Glutamatergic neuron (in vitro differentiated cells): ENCODE measurements around the gene CCL22. TPM values are rescaled to one million over a fixed set of nuclear protein-coding genes. Genes with fewer than 3 reads are reported as not detected.

Source experiments
- DNase-seq: peaks from one replicate; pipeline ENCODE4 v3.0.0; 2022
- H3K27ac Mint-ChIP-seq: one replicate; pipeline ENCODE4 v1.8.0; 2020; ENCODE audit warnings: mild to moderate bottlenecking, mixed read lengths, inconsistent platforms; ENCODE audit not compliant: unreplicated experiment
- H3K27me3 Mint-ChIP-seq: one replicate; pipeline ENCODE4 v1.8.0; 2020; ENCODE audit warnings: mild to moderate bottlenecking, moderate library complexity, mixed read lengths, inconsistent platforms; ENCODE audit not compliant: unreplicated experiment
- H3K36me3 Mint-ChIP-seq: one replicate; pipeline ENCODE4 v1.8.0; 2020; ENCODE audit warnings: mild to moderate bottlenecking, mixed read lengths, inconsistent platforms; ENCODE audit not compliant: unreplicated experiment
- H3K4me1 Mint-ChIP-seq: one replicate; pipeline ENCODE4 v1.8.0; 2020; ENCODE audit warnings: mild to moderate bottlenecking, low read depth, mixed read lengths, inconsistent platforms; ENCODE audit not compliant: unreplicated experiment
- H3K4me3 Mint-ChIP-seq: one replicate; pipeline ENCODE4 v1.8.0; 2020; ENCODE audit warnings: mild to moderate bottlenecking, mixed read lengths, inconsistent platforms; ENCODE audit not compliant: unreplicated experiment
- H3K9me3 Mint-ChIP-seq: one replicate; pipeline ENCODE4 v1.8.0; 2020; ENCODE audit warnings: mild to moderate bottlenecking, moderate library complexity, mixed read lengths, inconsistent platforms; ENCODE audit not compliant: unreplicated experiment
- total RNA-seq: library from RNA; stranded (reverse); fragmentation: NEBNext Ultra II Directional; extraction: Animal tissue kit (Norgen Biotek cat#: 25700); gene quantifications from one replicate; pipeline ENCODE4 v1.2.1, GENCODE V29; 2021; ENCODE audit not compliant: unreplicated experiment
- TF ChIP-seq, protein P1 (sequence below): fragments of 200-600 bp; sonication (generic); IDR thresholded peaks from one replicate; pipeline ENCODE4 v1.5.0; 2021; ENCODE audit not compliant: partially characterized antibody, unreplicated experiment

The CCL22 gene
- total RNA-seq, 1 donor from 2014 or later, result not detected

DNA sequence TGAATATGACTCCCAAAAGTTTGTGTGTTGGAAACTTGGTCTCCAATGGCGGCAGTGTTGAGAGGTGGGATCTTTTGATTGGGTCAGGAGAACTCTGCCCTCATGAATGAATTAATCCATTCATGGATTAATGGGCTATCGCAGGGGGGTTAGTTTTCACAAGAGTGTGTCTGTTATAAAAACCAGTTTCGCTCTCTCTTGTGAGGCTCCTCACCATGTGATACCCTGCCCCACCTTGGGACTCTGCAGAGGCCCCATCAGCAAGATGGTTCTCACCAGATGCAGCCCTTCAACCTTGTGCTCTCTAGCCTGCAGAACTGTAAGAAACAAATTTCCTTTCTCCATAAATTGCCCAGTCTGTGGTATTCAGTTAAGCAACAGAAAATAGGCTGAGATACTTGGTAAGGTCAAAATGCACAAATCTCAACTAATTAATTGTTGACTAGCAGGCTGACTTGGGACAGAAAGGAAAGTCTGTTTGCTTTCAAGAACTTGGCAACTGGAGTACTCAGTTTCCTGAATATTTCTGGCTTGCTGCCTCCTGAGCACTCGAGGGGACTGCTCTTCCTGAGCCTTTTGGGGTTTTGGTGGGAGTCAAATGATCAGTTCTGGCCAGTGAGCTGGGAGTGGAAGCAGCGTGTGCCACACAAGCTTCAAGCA, 32.2 kb downstream of the CCL22 start:
- TF ChIP-seq, protein P1, sequence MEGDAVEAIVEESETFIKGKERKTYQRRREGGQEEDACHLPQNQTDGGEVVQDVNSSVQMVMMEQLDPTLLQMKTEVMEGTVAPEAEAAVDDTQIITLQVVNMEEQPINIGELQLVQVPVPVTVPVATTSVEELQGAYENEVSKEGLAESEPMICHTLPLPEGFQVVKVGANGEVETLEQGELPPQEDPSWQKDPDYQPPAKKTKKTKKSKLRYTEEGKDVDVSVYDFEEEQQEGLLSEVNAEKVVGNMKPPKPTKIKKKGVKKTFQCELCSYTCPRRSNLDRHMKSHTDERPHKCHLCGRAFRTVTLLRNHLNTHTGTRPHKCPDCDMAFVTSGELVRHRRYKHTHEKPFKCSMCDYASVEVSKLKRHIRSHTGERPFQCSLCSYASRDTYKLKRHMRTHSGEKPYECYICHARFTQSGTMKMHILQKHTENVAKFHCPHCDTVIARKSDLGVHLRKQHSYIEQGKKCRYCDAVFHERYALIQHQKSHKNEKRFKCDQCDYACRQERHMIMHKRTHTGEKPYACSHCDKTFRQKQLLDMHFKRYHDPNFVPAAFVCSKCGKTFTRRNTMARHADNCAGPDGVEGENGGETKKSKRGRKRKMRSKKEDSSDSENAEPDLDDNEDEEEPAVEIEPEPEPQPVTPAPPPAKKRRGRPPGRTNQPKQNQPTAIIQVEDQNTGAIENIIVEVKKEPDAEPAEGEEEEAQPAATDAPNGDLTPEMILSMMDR, result no peak
- no peaks in the 10 kb centered on the region for H3K36me3 Mint-ChIP-seq
- H3K4me1 Mint-ChIP-seq, result no peaks in the 10 kb centered on the region
- H3K9me3 Mint-ChIP-seq, result peaks cover 5% of the 10 kb centered on the region
- no peak overlapping the region for H3K4me3 Mint-ChIP-seq
- H3K27me3 Mint-ChIP-seq, result no peaks in the 10 kb centered on the region
- no peak for DNase-seq
- no peak overlapping the region for H3K27ac Mint-ChIP-seq

DNA sequence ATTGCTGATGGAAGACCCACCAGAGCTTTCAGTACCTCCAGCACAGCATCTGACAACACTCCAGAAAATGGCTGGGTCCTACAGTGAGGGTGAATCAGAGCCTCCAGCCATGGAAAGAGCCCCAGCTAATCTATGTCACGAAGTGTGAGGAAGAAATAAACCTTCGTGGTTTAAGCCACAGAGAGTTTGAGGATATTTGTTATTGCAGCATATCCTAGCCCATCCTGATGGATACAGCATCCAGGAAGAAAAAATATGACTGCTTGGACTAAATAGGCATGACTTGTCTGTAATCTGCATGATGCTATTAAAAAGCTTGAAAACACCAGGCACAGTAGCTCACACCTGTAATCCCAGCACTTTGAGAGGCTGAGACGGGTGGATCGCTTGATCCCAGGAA, 32.7 kb downstream of the CCL22 start:
- H3K27me3 Mint-ChIP-seq, result no peaks in the 10 kb centered on the region
- H3K36me3 Mint-ChIP-seq, result no peaks in the 10 kb centered on the region
- H3K4me3 Mint-ChIP-seq, result no peak overlapping the region
- H3K4me1 Mint-ChIP-seq, result no peaks in the 10 kb centered on the region
- TF ChIP-seq, protein P1, result no peak
- H3K27ac Mint-ChIP-seq, result no peak overlapping the region
- peaks cover 5% of the 10 kb centered on the region for H3K9me3 Mint-ChIP-seq
- no peak for DNase-seq

DNA sequence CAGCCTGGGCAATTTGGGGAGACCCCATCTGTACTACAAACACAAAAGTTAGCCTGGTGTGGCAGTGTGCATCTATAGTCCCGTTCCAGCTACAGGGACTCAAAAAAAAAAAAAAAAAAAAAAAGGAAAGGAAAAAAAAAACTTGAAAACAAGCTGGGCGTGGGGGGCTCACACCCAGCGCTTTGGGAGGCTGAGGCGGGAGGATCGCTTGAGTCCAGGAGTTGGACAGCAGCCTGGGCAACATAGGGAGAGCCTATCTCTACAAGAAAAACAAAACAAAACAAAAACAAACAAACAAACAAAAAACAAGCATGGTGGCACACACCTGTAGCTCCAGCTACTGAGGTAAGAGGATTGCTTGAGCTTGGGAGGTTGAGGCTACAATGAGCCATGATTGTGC, 33.1 kb downstream of the CCL22 start:
- Mint-ChIP-seq H3K36me3 (no peaks in the 10 kb centered on the region), H3K27me3 (no peaks in the 10 kb centered on the region), H3K4me3 (no peak overlapping the region), H3K4me1 (no peaks in the 10 kb centered on the region), H3K27ac (no peak overlapping the region), H3K9me3 (peaks cover 5% of the 10 kb centered on the region)
- DNase-seq, result no peak
- TF ChIP-seq, protein P1, result no peak

DNA sequence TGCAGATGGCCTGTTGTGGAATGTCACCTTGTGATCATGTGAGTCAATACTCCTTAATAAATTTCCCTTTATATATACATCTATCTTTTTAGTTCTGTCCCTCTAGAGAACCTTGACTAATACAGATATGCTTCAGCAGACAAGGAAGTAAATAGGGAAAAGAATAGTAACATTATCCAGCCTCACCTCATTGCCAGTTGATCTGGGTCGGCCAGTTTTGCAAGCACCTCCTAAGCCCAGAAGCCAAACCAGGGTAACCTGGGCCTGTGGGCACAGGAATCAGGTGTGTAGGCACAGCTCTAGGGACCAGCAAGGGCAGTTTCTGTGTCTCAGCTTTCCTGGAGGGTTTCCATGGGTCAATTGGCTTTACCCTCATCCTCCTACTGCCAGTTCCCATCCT, 34.1 kb downstream of the CCL22 start:
- no peak overlapping the region for H3K27ac Mint-ChIP-seq
- no peaks in the 10 kb centered on the region for H3K36me3 Mint-ChIP-seq
- no peaks in the 10 kb centered on the region for H3K4me1 Mint-ChIP-seq

DNA sequence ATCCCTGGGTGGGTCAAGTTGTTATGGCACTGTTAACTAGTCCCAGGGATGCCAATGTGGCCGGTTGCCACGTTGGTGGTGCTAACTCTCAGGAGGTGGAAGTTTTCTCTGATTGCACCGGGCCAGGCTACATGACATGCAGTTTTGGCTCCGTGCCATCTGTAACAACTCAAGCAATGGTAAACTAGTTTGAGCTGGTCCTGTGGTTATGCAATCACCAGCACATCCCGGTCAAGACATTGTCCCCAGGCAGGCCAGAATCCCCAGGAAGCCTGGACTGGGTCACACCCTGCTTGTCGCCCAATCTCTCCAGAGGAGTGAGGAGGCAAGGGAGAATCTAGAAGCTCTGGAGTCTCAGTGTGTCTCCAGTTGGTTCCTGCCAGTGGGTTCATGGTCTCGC, 35.9 kb downstream of the CCL22 start:
- peaks cover 3% of the 10 kb centered on the region for H3K9me3 Mint-ChIP-seq
- no peak for DNase-seq
- no peaks in the 10 kb centered on the region for H3K36me3 Mint-ChIP-seq
- TF ChIP-seq, protein P1, result no peak
- H3K27me3 Mint-ChIP-seq, result no peaks in the 10 kb centered on the region
- H3K4me3 Mint-ChIP-seq, result no peak overlapping the region
- no peaks in the 10 kb centered on the region for H3K4me1 Mint-ChIP-seq
- H3K27ac Mint-ChIP-seq, result no peak overlapping the region

More for the DNA sequence above, 34.1 kb downstream of the CCL22 start:
- TF ChIP-seq, protein P1, result no peak
- Mint-ChIP-seq H3K9me3 (peaks cover 5% of the 10 kb centered on the region), H3K4me3 (no peak overlapping the region), H3K27me3 (no peaks in the 10 kb centered on the region)
- no peak for DNase-seq
